GM12874 (cell line): ENCODE results near the gene CTXND1.

Experiments
- TF ChIP-seq, protein P1 (sequence below): IDR thresholded peaks from 2 replicates; pipeline ENCODE4 v1.5.1; 2011; ENCODE audit warnings: low read depth, mild to moderate bottlenecking, control low read depth, low read length, moderate library complexity; ENCODE audit not compliant: insufficient read depth

The CTXND1 gene

DNA sequence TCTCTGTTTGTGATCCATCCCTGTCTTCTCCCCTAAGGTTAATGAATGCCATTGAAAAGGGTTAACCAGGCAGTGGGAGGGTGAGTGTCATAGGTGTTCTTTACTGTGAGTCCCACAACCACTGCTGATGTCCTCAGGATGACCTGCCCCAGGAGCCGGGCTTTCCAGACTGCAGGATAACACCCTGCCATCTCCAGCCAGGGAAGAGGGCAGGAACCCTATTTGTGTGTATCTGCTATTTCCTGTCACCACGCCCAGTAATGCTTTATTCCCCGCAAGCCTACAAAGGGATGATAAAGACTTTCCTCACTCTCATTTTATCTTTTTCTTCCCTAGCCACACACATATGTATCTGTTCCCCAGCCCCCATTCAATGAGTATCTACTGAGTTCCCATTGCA lies 15.6 kb upstream of the CTXND1 start:
- TF ChIP-seq, protein P1, sequence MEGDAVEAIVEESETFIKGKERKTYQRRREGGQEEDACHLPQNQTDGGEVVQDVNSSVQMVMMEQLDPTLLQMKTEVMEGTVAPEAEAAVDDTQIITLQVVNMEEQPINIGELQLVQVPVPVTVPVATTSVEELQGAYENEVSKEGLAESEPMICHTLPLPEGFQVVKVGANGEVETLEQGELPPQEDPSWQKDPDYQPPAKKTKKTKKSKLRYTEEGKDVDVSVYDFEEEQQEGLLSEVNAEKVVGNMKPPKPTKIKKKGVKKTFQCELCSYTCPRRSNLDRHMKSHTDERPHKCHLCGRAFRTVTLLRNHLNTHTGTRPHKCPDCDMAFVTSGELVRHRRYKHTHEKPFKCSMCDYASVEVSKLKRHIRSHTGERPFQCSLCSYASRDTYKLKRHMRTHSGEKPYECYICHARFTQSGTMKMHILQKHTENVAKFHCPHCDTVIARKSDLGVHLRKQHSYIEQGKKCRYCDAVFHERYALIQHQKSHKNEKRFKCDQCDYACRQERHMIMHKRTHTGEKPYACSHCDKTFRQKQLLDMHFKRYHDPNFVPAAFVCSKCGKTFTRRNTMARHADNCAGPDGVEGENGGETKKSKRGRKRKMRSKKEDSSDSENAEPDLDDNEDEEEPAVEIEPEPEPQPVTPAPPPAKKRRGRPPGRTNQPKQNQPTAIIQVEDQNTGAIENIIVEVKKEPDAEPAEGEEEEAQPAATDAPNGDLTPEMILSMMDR: no peak

DNA sequence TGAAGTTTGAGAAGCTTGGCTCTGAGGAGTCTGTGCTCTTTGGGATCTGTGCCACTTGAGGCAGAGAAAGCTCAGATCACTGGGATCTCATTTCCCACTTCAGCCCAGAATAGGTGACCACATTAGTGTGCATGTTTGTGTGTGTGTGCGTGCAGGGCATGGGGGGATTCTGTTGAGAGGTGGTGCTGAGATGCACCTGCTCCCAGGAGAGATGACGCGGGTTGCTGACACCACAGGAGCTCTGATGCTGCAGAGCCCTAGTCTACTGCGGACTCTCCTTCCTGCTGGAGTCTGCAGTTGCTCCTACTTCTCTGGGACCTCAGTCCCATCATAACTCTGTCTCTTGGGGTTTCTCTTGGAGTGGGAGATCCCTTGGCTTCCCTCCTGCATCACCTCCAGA lies 14.7 kb upstream of the CTXND1 start:
- TF ChIP-seq, protein P1: no peak

DNA sequence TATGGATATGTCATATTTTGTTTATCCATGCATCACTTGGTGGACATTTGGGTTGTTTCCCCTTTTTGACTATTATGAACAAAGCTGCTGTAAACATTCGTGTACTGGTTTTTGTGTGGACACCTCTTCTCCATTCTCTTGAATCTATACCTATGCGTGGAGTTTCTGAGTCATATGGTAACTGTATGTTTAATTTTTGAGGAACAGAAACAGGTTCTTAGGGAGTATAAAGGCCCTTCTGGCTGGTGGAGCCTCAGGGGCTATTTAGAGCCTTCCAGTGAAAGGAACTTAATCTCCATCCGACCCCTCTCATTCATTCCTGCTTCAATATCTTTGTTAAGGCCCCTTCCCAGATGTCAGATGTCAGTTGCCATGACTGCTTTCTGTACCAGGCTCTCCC lies 14.1 kb upstream of the CTXND1 start:
- TF ChIP-seq, protein P1: no peak

DNA sequence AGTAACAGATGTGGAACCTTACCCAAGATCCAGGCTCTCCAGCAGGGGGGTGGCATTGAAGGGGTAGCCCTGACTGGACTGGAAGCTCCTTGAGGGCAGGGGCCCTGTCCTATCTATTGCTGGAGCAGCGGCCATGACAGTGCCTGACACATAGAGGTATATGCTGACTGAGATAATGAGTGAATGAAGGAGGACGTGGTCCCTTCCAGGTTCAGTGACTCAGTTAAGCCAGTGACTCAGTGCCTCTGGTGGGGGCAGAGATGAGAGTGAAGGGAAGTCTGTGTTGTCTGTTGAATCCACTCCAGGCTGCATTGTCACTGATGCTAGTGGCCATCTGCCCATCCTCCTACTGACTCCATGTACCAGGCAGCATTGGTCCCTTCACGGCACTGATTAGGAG lies 13.0 kb upstream of the CTXND1 start:
- TF ChIP-seq, protein P1: no peak

DNA sequence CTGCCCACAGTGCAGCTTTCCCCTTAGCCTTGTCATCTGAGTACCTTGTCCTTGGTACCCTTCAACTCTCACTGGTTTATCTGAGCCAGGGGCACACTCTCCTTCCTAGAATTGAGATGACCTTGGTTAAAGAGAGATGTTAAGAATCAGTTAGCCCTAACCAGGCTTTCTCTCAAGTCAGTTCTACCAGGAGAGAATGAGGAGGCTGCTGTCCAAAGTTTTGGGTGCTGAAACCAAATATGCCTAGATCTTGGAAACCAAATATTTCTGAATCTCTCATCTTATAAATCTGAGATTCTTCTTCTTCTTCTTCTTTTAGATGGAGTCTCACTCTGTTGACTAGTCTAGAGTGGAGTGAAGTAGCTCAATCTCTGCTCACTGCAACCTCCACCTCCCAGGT lies 12.0 kb upstream of the CTXND1 start:
- TF ChIP-seq, protein P1: no peak

DNA sequence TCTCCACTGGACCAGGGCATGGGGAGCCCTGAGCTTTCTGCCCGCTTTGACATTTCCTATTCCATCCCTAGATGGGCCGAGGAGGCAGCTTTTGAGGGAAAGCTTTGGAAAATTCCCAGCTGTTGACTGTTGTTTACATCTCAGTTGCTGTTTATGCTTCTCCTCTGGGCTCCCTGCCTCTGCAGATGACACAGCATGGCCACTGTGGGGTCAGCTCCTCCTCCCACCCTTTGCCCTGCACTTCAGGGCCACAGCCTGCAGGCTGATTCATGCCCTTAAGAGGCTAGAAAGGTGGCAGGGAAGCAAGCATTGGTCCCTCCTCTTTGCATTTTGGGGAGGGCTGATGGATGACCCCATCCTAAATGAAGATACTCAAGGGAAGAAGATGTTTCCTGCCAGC lies 8.5 kb upstream of the CTXND1 start:
- TF ChIP-seq, protein P1: no peak

DNA sequence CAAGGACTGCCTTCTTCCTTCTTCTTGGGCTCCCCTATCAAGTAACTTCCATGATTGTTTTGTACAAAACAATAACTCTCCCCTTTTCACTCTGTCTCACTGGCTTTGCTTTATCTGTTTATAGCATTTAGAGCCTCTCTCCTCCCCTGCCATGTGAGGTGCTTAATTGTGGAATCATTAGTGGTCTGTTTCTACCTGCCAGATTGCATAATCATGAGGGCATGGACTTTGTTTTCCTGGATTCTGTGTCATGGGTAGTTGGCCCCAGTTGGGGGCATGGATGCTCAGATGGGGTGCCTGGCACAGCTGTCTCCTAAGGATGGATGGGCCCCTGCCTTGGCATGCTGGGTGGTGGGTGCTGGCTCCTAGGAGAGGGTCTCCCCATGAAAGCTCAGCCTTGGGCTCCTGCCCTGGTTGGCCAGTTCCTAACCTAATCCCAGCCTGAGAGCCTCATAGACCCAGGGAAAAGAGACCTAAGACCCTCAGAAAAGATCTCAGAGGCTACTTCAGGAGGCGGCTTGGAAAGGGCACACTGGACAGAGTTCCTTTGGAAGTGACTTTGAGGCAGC lies 8.0 kb upstream of the CTXND1 start:
- TF ChIP-seq, protein P1: no peak
